ENCODE results near the gene AFG1L. TPM values are rescaled to one million over a fixed set of nuclear protein-coding genes. Genes with fewer than 3 reads are reported as not detected.

The AFG1L gene
- total and polyA plus RNA-seq, 2 experiments from 2014 or later, result 1.2 to 3.5 TPM

- Histone ChIP-seq H3K27ac (no peak overlapping the region), H3K9ac (no peak overlapping the region), H3K9me2 (ENCODE audit: insufficient read depth) (no peaks in the 10 kb centered on the region), H3K9me3 (ENCODE audit: low read depth) (no peaks in the 10 kb centered on the region), H3K36me3 (ENCODE audit: low read depth) (peaks cover 5% of the 10 kb centered on the region; the same call in 1 of the 2 replicates), H3K79me2 (ENCODE audit: insufficient read depth) (peaks cover 99% of the 10 kb centered on the region), H2AFZ (no peak overlapping the region), H3K4me2 (ENCODE audit: unreplicated experiment) (no peak overlapping the region), H3K27me3 (replicated peaks; ENCODE audit: insufficient read depth) (no peaks in the 10 kb centered on the region), H4K20me1 (ENCODE audit: insufficient read depth) (0 out of 2 replicates have a peak, but pooled peaks cover 20% of the 10 kb centered on the region), H3K4me3 (no peak overlapping the region), H3K4me1 (ENCODE audit: insufficient read depth) (no peaks in the 10 kb centered on the region), H3F3A (ENCODE audit: insufficient read depth) (no peaks in the 10 kb centered on the region)
- no peak for DNase-seq
- 96 to 99% methylated on average over 2 of the region's 2 CpGs for WGBS, 2 experiments (ENCODE audit: low coverage in 1 of 2, low lambda C conversion rate in 2 of 2, missing lambda C conversion rate in 2 of 2)
- TF ChIP-seq EZH2phosphoT487 (IDR thresholded peaks at IDR 0.05; ENCODE audit: insufficient read depth, low read depth) (no peak), EZH2 (IDR thresholded peaks at IDR 0.05; ENCODE audit: insufficient read depth, poor library complexity, severe bottlenecking) (no peak)
- in situ Hi-C loops (cut with MboI), result no loop called here
Measured at GRCh38 chr6:108251252-108251651, 43.6 kb upstream of the AFG1L start.

- TF ChIP-seq EZH2phosphoT487 (IDR thresholded peaks at IDR 0.05; ENCODE audit: insufficient read depth, low read depth), result no peak
- TF ChIP-seq EZH2 (IDR thresholded peaks at IDR 0.05; ENCODE audit: insufficient read depth, poor library complexity, severe bottlenecking), result no peak
- in situ Hi-C loops (cut with MboI), result no loop called here
- Histone ChIP-seq H3F3A (ENCODE audit: insufficient read depth) (no peaks in the 10 kb centered on the region), H2AFZ (no peak overlapping the region), H3K36me3 (ENCODE audit: low read depth) (peaks cover 5% of the 10 kb centered on the region; the same call in 1 of the 2 replicates), H4K20me1 (ENCODE audit: insufficient read depth) (0 out of 2 replicates have a peak, but pooled peaks cover 14% of the 10 kb centered on the region), H3K9me3 (ENCODE audit: low read depth) (no peaks in the 10 kb centered on the region), H3K4me3 (no peak overlapping the region), H3K27ac (no peak overlapping the region), H3K27me3 (replicated peaks; ENCODE audit: insufficient read depth) (no peaks in the 10 kb centered on the region), H3K79me2 (ENCODE audit: insufficient read depth) (peaks cover 99% of the 10 kb centered on the region), H3K4me2 (ENCODE audit: unreplicated experiment) (no peak overlapping the region), H3K9me2 (ENCODE audit: insufficient read depth) (no peaks in the 10 kb centered on the region), H3K4me1 (ENCODE audit: insufficient read depth) (no peaks in the 10 kb centered on the region), H3K9ac (no peak overlapping the region)
- WGBS, 2 experiments (ENCODE audit: low coverage in 1 of 2, low lambda C conversion rate in 2 of 2, missing lambda C conversion rate in 2 of 2), result 97 to 99% methylated on average over 5 of the region's 5 CpGs
- DNase-seq, result no peak
Measured at GRCh38 chr6:108252055-108252454, 42.8 kb upstream of the AFG1L start.

GRCh38 chr6:108253241-108253640 is 41.6 kb upstream of the AFG1L start:
- WGBS, 2 experiments (ENCODE audit: low coverage in 1 of 2, low lambda C conversion rate in 2 of 2, missing lambda C conversion rate in 2 of 2), result 93 to 97% methylated on average over 1 of the region's 1 CpG
- H3K4me1 ChIP-seq (ENCODE audit: insufficient read depth), result no peaks in the 10 kb centered on the region
- no peak overlapping the region for H3K9ac ChIP-seq
- H3K27ac ChIP-seq, result no peak overlapping the region
- H3K4me2 ChIP-seq (ENCODE audit: unreplicated experiment), result no peak overlapping the region
- no peak for DNase-seq
- H2AFZ ChIP-seq, result no peak overlapping the region
- H3K9me2 ChIP-seq (ENCODE audit: insufficient read depth), result no peaks in the 10 kb centered on the region
- H3K36me3 ChIP-seq (ENCODE audit: low read depth), result peaks cover 5% of the 10 kb centered on the region; the same call in 1 of the 2 replicates
- in situ Hi-C loops (cut with MboI), result no loop called here
- H3F3A ChIP-seq (ENCODE audit: insufficient read depth), result no peaks in the 10 kb centered on the region
- H4K20me1 ChIP-seq (ENCODE audit: insufficient read depth), result 0 out of 2 replicates have a peak, but pooled peaks cover 12% of the 10 kb centered on the region
- TF ChIP-seq EZH2 (IDR thresholded peaks at IDR 0.05; ENCODE audit: insufficient read depth, poor library complexity, severe bottlenecking) (no peak), EZH2phosphoT487 (IDR thresholded peaks at IDR 0.05; ENCODE audit: insufficient read depth, low read depth) (no peak)
- no peaks in the 10 kb centered on the region for H3K27me3 ChIP-seq (replicated peaks; ENCODE audit: insufficient read depth)
- no peaks in the 10 kb centered on the region for H3K9me3 ChIP-seq (ENCODE audit: low read depth)
- no peak overlapping the region for H3K4me3 ChIP-seq
- H3K79me2 ChIP-seq (ENCODE audit: insufficient read depth), result peaks cover 100% of the 10 kb centered on the region

- no peaks in the 10 kb centered on the region for H3K9me3 ChIP-seq (ENCODE audit: low read depth)
- H3K4me3 ChIP-seq, result no peak overlapping the region
- no peaks in the 10 kb centered on the region; the same call in 1 of the 2 replicates for H3F3A ChIP-seq (ENCODE audit: insufficient read depth)
- H2AFZ ChIP-seq, result no peak overlapping the region
- in situ Hi-C loops (cut with MboI), result no loop called here
- H3K4me2 ChIP-seq (ENCODE audit: unreplicated experiment), result no peak overlapping the region
- no peak overlapping the region for H3K27ac ChIP-seq
- no peak overlapping the region for H3K9ac ChIP-seq
- H3K27me3 ChIP-seq (replicated peaks; ENCODE audit: insufficient read depth), result no peaks in the 10 kb centered on the region
- peaks cover 100% of the 10 kb centered on the region for H3K79me2 ChIP-seq (ENCODE audit: insufficient read depth)
- H3K9me2 ChIP-seq (ENCODE audit: insufficient read depth), result no peaks in the 10 kb centered on the region
- no peak for DNase-seq
- TF ChIP-seq EZH2 (IDR thresholded peaks at IDR 0.05; ENCODE audit: insufficient read depth, poor library complexity, severe bottlenecking) (no peak), EZH2phosphoT487 (IDR thresholded peaks at IDR 0.05; ENCODE audit: insufficient read depth, low read depth) (no peak)
- H3K4me1 ChIP-seq (ENCODE audit: insufficient read depth), result peaks cover 5% of the 10 kb centered on the region; the same call in 1 of the 2 replicates
- H4K20me1 ChIP-seq (ENCODE audit: insufficient read depth), result 0 out of 2 replicates have a peak, but pooled peaks cover 8% of the 10 kb centered on the region
- peaks cover 5% of the 10 kb centered on the region; the same call in 1 of the 2 replicates for H3K36me3 ChIP-seq (ENCODE audit: low read depth)
- 88 to 91% methylated on average over 4 of the region's 4 CpGs for WGBS, 2 experiments (ENCODE audit: low coverage in 1 of 2, low lambda C conversion rate in 2 of 2, missing lambda C conversion rate in 2 of 2)
Measured at GRCh38 chr6:108254433-108255410, 40.1 kb upstream of the AFG1L start.
